HL-60 (cell line): ENCODE data around the gene TTLL8.

Experiments
- DNase-seq, 2 experiments: peaks; one replicate each; pipeline ENCODE4 v3.0.0-alpha.2; 2010 to 2020; ENCODE audit warnings: low read depth in 1 of 2, low spot score in 1 of 2
- H3K27ac ChIP-seq: fragments of 250-450 bp; sonication (Bioruptor Pico); replicated peaks from 2 replicates; pipeline ENCODE4 v1.5.1; 2020; ENCODE audit warnings: mild to moderate bottlenecking, moderate library complexity
- H3K27me3 ChIP-seq: fragments of 250-450 bp; sonication (Bioruptor Pico); 2 replicates; pipeline ENCODE4 v1.5.1; 2021; ENCODE audit warnings: mild to moderate bottlenecking, moderate library complexity; ENCODE audit not compliant: insufficient read depth, poor library complexity, severe bottlenecking
- H3K4me3 ChIP-seq: replicated peaks from 2 replicates; pipeline ENCODE4 v1.5.1; 2011; ENCODE audit warnings: mild to moderate bottlenecking, control low read depth, low read length; ENCODE audit not compliant: insufficient read depth
- CTCF ChIP-seq: IDR thresholded peaks from one replicate; pipeline ENCODE4 v1.5.1; 2011; ENCODE audit warnings: low read length, control low read depth, inconsistent platforms; ENCODE audit not compliant: insufficient read depth
- GABPA ChIP-seq: IDR thresholded peaks from 2 replicates; pipeline ENCODE4 v1.6.1; 2012; ENCODE audit warnings: low read depth
- POLR2AphosphoS5 ChIP-seq: IDR thresholded peaks from 2 replicates; pipeline ENCODE4 v1.6.1; 2012; ENCODE audit warnings: low read depth
- REST ChIP-seq: IDR thresholded peaks from 2 replicates; pipeline ENCODE4 v1.6.1; 2012; ENCODE audit warnings: low read depth; ENCODE audit not compliant: insufficient replicate concordance
- SPI1 ChIP-seq: IDR thresholded peaks from 2 replicates; pipeline ENCODE4 v1.6.1; 2012; ENCODE audit warnings: low read depth, mild to moderate bottlenecking, borderline replicate concordance

TTLL8 gene

GRCh38 chr22:50015451-50016307, 42.4 kb downstream of the TTLL8 start:
- Histone ChIP-seq H3K27me3 (peaks cover 54% of the 10 kb centered on the region), H3K4me3 (no peak overlapping the region), H3K27ac (no peak overlapping the region)
- TF ChIP-seq POLR2AphosphoS5 (no peak), SPI1 (no peak), REST (no peak), GABPA (no peak), CTCF (no peak)
- no peak for DNase-seq

- Histone ChIP-seq H3K27me3 (peaks cover 60% of the 10 kb centered on the region), H3K4me3 (no peak overlapping the region), H3K27ac (no peak overlapping the region)
- TF ChIP-seq SPI1: no peak
- no peak for DNase-seq
Measured at GRCh38 chr22:50014655-50015401, 43.3 kb downstream of the TTLL8 start.

GRCh38 chr22:50014053-50014501, 44.0 kb downstream of the TTLL8 start:
- H3K27me3 ChIP-seq: peaks cover 60% of the 10 kb centered on the region
- no peak for DNase-seq
- H3K4me3 ChIP-seq: no peak overlapping the region
- TF ChIP-seq POLR2AphosphoS5 (no peak), CTCF (no peak), REST (no peak), SPI1 (no peak), GABPA (no peak)
- no peak overlapping the region for H3K27ac ChIP-seq
